Epithelial cell of proximal tubule (primary cell): ENCODE data around the gene LARP1B. TPM values are rescaled to one million over a fixed set of nuclear protein-coding genes. Genes with fewer than 3 reads are reported as not detected.
A peak's percentile ranks its signal among the peaks of the same experiment; 100 is the strongest.
"Not testable (repeated sequence)": the region's sequence is repeated elsewhere in the genome, so short reads cannot be mapped to it uniquely, and the experiment has no call there.

ENCODE experiments used
- DNase-seq: peaks from one replicate; pipeline ENCODE4 v3.0.0-alpha.2; 2011; ENCODE audit warnings: low read depth
- H3K4me3 ChIP-seq: 2 replicates; pipeline ENCODE4 v1.5.1; 2011; ENCODE audit warnings: low read depth, mild to moderate bottlenecking, low read length
- total RNA-seq: library from RNA; depleted of rRNA; stranded (reverse); fragments of >200 nt; gene quantifications from 2 replicates; pipeline ENCODE4 v1.2.3, GENCODE V29; 2015
- TF ChIP-seq, protein P1 (sequence below): conservative IDR thresholded peaks from 2 replicates; pipeline ENCODE4 v1.5.1; 2012; ENCODE audit warnings: low read depth, mild to moderate bottlenecking, low read length

Gene LARP1B
- 20.3 and 25.7 TPM in 2 replicates for total RNA-seq

DNA sequence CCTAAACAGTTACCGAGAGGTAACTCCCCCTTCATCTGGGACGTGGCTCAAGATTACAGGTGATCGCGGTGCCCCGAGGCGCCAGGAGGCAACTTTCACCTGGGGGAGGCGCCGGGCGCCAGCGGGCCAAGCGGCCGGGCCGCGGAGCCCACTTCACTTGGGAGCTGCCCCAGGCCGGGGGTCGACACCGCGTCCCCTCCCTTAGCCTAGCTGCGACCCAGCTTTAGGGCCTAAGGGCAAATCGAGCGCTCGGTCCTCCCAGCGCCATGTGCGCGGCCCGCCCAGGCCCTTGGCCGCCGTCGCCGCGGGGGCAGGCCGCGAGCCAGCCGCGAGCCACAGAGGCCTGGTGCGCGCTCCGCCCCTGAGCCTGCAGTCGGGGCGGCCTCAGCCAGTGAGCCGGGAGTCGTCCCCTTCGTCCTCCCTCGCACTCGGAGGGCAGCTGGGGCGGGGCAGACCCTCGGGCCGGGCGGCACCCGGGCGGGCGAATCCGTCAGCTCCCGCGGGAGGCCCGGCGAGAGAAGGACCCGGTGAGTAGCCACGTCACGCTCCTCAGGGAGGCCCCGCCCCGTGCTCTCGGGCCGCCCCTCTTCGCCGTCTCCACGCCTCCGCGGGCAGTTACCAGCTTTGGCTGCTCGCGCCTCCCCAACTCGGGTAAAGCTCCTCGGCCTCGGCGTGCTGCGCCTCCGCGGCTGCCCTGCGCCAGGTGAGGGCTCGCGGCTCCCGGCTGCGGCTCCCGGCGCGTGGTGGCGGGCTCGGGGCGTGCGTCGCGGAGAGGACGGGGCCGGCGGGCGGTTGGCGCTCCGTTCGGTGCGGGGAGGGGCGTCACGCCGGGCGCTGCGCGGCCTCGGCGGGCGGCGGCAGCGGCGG, at the start of gene LARP1B:
Gene LARP1B, plus strand, starts transcription at position 614 of the 867 bp plus-strand sequence. CDS start 13,640 bp downstream, outside the sequence.
- DNase-seq: no peak

DNA sequence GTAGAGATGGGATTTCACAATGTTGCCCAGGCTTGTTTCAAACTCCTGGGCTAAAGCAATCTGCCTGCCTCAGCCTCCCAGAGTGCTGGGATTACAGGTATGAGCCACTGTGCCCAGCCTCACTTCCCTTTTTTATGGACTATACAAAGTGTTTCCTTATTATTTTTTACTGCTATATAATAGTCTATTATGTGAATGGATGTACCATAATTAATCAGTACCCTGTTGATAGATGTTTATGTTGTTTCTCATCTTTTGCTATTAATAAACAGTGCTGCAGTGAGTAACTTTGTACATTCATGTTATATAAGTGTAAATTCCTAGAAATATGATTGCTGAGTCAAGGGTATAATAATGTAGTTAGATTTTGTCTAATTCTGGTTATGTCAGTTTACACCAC, 35.8 kb upstream of the LARP1B start:
- TF ChIP-seq, protein P1, sequence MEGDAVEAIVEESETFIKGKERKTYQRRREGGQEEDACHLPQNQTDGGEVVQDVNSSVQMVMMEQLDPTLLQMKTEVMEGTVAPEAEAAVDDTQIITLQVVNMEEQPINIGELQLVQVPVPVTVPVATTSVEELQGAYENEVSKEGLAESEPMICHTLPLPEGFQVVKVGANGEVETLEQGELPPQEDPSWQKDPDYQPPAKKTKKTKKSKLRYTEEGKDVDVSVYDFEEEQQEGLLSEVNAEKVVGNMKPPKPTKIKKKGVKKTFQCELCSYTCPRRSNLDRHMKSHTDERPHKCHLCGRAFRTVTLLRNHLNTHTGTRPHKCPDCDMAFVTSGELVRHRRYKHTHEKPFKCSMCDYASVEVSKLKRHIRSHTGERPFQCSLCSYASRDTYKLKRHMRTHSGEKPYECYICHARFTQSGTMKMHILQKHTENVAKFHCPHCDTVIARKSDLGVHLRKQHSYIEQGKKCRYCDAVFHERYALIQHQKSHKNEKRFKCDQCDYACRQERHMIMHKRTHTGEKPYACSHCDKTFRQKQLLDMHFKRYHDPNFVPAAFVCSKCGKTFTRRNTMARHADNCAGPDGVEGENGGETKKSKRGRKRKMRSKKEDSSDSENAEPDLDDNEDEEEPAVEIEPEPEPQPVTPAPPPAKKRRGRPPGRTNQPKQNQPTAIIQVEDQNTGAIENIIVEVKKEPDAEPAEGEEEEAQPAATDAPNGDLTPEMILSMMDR: no peak
- no peak for DNase-seq
- H3K4me3 ChIP-seq: no peak overlapping the region

More for the DNA sequence above, at the start of gene LARP1B:
- TF ChIP-seq, protein P1: no peak
- peak within 1 kb of the TSS; percentile 88 for H3K4me3 ChIP-seq

DNA sequence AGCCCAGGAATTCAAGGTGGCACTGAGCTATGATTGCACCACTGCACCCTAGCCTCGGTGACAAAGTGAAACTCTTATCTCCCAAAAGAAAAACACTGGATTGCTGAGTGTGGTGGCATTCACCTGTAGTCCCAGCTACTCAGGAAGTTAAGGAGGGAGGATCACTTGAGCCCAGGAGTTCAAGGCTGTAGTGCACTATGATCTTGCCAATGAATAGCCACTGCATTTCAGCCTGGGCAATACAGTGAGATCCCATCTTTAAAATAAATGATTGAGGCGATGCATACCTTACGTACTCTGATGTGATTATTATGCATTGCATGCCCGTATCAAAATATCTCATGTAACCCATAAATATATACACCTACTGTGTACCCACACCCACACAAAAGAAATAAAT, 31.2 kb upstream of the LARP1B start:
- no peak overlapping the region for H3K4me3 ChIP-seq
- TF ChIP-seq, protein P1: no peak
- no peak for DNase-seq

DNA sequence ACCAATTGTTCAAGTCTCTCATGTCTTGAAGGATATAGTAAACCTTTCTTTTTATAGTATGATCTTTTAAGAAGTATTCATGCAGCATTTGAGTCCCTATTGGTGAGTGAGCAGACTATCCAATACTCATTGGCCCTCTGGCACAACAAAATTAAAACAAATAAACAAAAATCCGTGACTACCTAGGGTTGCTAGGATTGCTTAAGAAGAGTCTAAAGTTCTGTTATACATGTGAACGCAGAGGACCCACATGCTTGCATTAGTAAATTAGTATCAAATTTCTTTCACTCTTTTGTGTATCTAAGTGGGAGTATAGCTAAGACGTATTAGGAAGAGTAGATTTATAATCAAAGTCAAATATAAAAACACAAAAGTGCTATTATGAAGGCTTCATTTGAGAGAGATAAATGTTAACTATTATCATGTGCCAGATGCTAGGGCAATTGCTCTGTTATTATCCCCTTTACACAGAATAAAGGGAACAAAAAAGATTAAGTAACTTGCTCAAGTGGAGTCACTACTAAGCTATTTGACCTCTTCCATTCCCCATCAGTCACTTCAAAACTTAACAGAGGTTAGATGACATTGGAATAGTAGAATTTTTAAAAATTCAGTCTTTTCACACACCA, 29.2 kb upstream of the LARP1B start:
- TF ChIP-seq, protein P1: no peak
- no peak overlapping the region for H3K4me3 ChIP-seq

DNA sequence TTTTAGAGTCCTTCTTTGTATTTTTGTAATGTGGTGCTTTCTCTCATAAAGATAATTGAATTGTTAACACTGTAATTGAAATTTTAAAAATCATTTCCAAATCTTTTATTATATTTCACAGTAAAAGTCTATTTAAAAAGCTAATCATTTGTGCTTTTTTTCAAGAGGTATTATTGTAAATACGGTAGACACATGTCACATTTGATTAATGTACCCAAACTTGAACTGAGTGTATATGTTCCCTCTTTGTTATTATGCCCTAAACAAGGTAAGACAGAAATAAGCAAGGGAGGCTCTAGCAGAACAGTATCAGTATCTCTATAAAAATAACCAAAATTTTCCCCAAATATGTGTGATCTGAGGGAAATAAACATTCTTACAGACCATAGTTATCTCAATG, 21.5 kb upstream of the LARP1B start:
- TF ChIP-seq, protein P1: no peak
- DNase-seq: no peak
- no peak overlapping the region for H3K4me3 ChIP-seq

More for the DNA sequence above, 29.2 kb upstream of the LARP1B start:
- no peak for DNase-seq

DNA sequence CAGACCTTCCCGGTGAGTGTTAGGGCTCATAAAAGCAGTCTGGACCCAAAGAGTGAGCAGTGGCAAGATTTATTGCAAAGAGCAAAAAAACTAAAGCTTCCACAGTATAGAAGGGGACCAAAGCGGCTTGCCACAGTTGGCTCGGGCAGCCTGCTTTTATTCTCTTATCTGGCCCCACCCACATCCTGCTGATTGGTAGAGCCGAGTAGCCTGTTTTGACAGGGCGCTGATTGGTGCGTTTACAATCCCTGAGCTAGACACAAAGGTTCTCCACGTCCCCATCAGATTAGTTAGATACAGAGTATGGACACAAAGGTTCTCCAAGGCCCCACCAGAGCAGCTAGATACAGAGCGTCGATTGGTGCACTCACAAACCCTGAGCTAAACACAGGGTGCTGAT, 14.1 kb upstream of the LARP1B start:
- not testable (repeated sequence) for DNase-seq, H3K4me3 ChIP-seq

DNA sequence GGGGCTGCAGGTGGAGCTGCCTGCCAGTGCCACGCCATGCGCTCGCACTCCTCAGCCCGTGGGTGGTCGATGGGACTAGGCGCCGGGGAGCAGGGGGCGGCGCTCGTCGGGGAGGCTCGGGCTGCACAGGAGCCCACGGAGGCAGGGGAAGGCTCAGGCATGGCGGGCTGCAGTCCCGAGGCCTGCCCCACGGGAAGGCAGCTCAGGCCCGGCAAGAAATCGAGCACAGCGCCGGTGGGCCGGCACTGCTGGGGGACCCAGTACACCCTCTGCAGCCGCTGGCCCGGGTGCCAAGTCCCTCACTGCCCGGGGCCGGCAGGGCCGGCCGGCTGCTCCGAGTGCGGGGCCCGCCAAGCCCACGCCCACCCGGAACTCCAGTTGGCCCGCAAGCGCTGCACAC, 13.6 kb upstream of the LARP1B start:
- not testable (repeated sequence) for DNase-seq

DNA sequence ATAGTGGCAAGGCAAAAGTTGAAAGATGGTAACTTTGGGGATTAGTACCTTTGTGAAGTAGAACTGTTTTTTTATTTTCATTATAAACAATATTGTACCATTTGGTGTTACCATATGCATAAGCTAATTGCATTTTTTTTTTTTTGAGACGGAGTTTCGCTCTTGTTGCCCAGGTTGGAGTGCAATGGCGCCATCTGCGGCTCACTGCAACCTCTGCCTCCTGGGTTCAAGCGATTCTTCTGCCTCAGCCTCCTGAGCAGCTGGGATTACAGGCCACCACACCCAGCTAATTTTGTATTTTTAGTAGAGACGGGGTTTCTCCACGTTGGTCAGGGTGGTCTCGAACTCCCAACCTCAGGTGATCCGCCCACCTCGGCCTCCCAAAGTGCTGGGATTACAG, 9.9 kb upstream of the LARP1B start:
- not testable (repeated sequence) for H3K4me3 ChIP-seq, DNase-seq
- TF ChIP-seq, protein P1: peak; percentile 5

More for the DNA sequence above, 13.6 kb upstream of the LARP1B start:
- H3K4me3 ChIP-seq: not testable (repeated sequence)

DNA sequence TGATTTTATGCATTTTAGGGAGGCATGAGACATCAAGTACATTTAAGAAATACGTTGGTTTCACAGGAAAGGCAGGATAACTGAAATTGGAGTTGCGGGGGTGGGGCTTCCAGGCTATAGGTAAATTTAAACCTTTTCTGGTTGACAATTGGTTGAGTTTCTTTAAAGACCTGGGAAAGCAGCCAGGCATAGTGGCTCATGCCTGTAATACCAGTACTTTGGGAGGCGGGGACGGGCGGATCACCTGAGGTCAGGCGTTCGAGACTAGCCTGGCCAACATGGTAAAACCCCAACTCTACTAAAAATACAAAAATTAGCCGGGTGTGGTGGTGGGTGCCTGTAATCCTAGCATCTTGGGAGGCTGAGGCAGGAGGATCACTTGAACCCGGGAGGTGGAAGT, 6.2 kb upstream of the LARP1B start:
- not testable (repeated sequence) for H3K4me3 ChIP-seq, DNase-seq

DNA sequence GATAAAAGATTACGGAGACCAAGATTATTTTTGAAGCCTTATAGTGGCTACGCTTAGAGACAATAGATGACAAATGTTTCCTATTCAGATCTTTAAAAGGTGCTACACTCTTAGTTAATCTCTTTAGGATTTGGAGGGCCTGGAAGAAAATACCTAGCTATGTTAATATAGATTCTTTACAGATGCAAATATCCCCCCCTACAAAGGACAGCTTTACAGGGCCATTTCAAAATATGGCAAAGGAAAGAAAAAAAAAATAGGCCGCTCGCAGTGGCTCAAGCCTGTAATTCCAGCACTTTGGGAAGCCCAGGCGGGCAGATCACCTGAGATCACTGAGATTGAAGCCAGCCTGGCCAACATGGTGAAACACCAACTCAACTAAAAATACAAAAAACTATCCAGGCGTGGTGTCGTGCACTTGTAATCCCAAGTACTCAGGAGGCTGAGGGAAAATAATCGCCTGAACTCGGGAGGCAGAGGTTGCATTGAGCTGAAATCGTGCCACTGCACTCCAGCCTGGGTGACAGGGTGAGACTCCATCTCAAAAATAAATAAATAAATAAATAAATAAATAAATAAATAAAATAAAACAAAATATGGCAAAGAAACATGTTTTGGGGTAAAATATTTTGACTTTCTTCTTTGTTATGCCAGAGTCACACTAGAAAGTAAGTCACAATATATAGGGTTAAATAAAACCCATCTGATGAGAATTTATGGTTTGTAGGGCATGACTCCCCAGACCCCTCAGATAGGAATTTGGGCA, 5.5 kb upstream of the LARP1B start:
- not testable (repeated sequence) for H3K4me3 ChIP-seq, DNase-seq
